Body of pancreas (tissue), 4 donors: ENCODE data around the gene TMPRSS2.

Experiments used
- POLR2A ChIP-seq, 3 donors: fragments of 450-650 bp; IDR thresholded peaks; one replicate each; pipeline ENCODE4 v1.6.1; 2016; ENCODE audit warnings: antibody characterized with exemption in 3 of 3, mild to moderate bottlenecking in 2 of 3
- TF ChIP-seq, protein P1 (sequence below), 7 experiments: fragments of 450-650 bp in 4 of 7; fragments of 200-600 bp in 3 of 7; sonication (generic) in 3 of 7; IDR thresholded peaks; one replicate each; pipeline ENCODE4 v1.5.1; 2016 to 2019; ENCODE audit warnings: antibody characterized with exemption in 7 of 7

DNA sequence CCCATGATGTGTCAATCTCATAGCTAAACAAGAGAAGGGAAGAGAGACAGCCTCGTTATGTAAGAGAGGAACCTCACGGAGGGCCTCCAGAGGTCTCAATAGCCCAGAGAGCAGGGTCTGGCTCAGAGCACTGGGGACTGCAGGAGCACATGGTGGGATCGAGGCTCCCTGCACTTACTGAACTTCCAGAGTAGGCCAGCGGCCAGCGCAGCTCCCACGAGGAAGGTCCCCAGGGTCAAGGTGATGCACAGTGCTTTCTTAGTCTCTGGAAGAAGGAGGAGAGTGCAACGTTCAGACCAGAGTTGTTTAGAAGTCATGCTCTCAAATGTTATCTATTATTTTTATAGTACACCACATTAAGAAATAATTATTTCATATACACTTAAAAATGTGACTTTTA lies 18.6 kb downstream of the TMPRSS2 start:
- TF ChIP-seq, protein P1, sequence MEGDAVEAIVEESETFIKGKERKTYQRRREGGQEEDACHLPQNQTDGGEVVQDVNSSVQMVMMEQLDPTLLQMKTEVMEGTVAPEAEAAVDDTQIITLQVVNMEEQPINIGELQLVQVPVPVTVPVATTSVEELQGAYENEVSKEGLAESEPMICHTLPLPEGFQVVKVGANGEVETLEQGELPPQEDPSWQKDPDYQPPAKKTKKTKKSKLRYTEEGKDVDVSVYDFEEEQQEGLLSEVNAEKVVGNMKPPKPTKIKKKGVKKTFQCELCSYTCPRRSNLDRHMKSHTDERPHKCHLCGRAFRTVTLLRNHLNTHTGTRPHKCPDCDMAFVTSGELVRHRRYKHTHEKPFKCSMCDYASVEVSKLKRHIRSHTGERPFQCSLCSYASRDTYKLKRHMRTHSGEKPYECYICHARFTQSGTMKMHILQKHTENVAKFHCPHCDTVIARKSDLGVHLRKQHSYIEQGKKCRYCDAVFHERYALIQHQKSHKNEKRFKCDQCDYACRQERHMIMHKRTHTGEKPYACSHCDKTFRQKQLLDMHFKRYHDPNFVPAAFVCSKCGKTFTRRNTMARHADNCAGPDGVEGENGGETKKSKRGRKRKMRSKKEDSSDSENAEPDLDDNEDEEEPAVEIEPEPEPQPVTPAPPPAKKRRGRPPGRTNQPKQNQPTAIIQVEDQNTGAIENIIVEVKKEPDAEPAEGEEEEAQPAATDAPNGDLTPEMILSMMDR (IDR thresholded peaks at IDR 0.05): no peak
- no peak for TF ChIP-seq POLR2A (IDR thresholded peaks at IDR 0.05)
